GM19025 (cell line): ENCODE results near the gene KCNF1.

Experiments
- ATAC-seq: cut with Tn5 transposase; IDR thresholded peaks from one replicate; pipeline ENCODE4 v1.9.1; 2021; ENCODE audit warnings: mild to moderate bottlenecking, low read depth, moderate library complexity; ENCODE audit not compliant: unreplicated experiment

KCNF1 gene

GRCh38 chr2:10960606-10961489 is 49.1 kb downstream of the KCNF1 start:
- ATAC-seq = no peak

- no peak for ATAC-seq
These were observed 49.7 kb downstream of the KCNF1 start for GRCh38 chr2:10961490-10961875.

GRCh38 chr2:10962004-10962403 is 50.3 kb downstream of the KCNF1 start:
- no peak for ATAC-seq

DNA sequence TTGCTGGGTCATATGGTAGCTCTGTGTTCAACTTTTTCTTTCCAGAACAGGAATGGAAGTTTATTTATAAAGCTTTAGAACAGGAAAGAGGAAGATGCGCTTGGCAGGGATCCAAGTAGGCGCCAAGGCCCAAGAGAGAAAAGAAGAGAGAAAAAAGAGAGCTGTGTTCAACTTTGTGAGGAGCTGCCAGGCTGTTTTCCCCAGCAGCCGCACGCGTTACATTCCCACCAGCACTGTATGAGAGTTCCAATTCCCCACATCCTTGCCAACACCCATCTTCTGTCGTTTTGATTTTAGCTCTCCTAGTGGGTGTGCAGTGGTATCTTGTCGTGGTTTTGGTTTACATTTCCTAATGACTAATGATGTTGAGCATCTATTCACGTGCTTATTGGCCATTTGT is 51.4 kb downstream of the KCNF1 start:
- ATAC-seq = no peak
